Activated naive CD4-positive, alpha-beta T cell treated with anti-CD3 and anti-CD28 coated beads, Interleukin-2, amount 10 ng/mL, durations not matched to agents 7 days and 5 days (primary cell): ENCODE data around the gene CPA2.
A peak's percentile ranks its signal among the peaks of the same experiment; 100 is the strongest.
"Not testable (repeated sequence)": the region's sequence is repeated elsewhere in the genome, so short reads cannot be mapped to it uniquely, and the experiment has no call there.

Source experiments
- CTCF ChIA-PET: fragments of 350-600 bp; sonication (Branson Sonifier 250); formaldehyde crosslinking; loops from one replicate; lab custom pipeline; 2021; ENCODE audit warnings: antibody characterized with exemption; lab: Charles Lee
- DNase-seq: peaks from one replicate; pipeline ENCODE4 v3.0.0-alpha.2; 2020
- H3K27ac Mint-ChIP-seq: one replicate; pipeline ENCODE4 v1.8.0; 2021; ENCODE audit warnings: mild to moderate bottlenecking, moderate library complexity, mixed read lengths
- H3K27me3 Mint-ChIP-seq: one replicate; pipeline ENCODE4 v1.8.0; 2021; ENCODE audit warnings: mild to moderate bottlenecking, mixed read lengths
- H3K36me3 Mint-ChIP-seq: one replicate; pipeline ENCODE4 v1.8.0; 2021; ENCODE audit warnings: mixed read lengths
- H3K4me1 Mint-ChIP-seq: one replicate; pipeline ENCODE4 v1.8.0; 2021; ENCODE audit warnings: mixed read lengths
- H3K4me3 Mint-ChIP-seq: one replicate; pipeline ENCODE4 v1.8.0; 2021; ENCODE audit warnings: mild to moderate bottlenecking, moderate library complexity, mixed read lengths
- H3K9me3 Mint-ChIP-seq: one replicate; pipeline ENCODE4 v1.8.0; 2021; ENCODE audit warnings: mixed read lengths

The CPA2 gene

GRCh38 chr7:130236361-130236760 is 30.3 kb upstream of the CPA2 start:
- CTCF ChIA-PET = interaction anchor here (1.3 kb wide), 1 partner anchor 521 kb away, joined by 3 read pairs; no protein-coding TSS in a partner anchor
- H3K4me1 Mint-ChIP-seq, H3K27ac Mint-ChIP-seq, DNase-seq, H3K9me3 Mint-ChIP-seq, H3K4me3 Mint-ChIP-seq, H3K36me3 Mint-ChIP-seq: not testable (repeated sequence)
- H3K27me3 Mint-ChIP-seq = peaks cover 23% of the 10 kb centered on the region

GRCh38 chr7:130240240-130240639 is 26.4 kb upstream of the CPA2 start:
- DNase-seq = no peak
- Mint-ChIP-seq H3K4me3 (no peak overlapping the region), H3K4me1 (peaks cover 9% of the 10 kb centered on the region), H3K27me3 (peaks cover 28% of the 10 kb centered on the region), H3K36me3 (no peaks in the 10 kb centered on the region), H3K27ac (no peak overlapping the region), H3K9me3 (no peaks in the 10 kb centered on the region)
- CTCF ChIA-PET = interaction anchor here (0.6 to 1.2 kb wide), 4 partner anchors 74 to 692 kb away, joined by 3 to 4 read pairs (median 3); no protein-coding TSS in a partner anchor

- CTCF ChIA-PET = interaction anchor here (0.8 to 3.0 kb wide), 9 partner anchors 17 to 516 kb away, joined by 3 to 12 read pairs (median 3); no protein-coding TSS in a partner anchor
- no peak overlapping the region for H3K27ac Mint-ChIP-seq
- peak; percentile 68 for DNase-seq
- H3K4me1 Mint-ChIP-seq = peaks cover 9% of the 10 kb centered on the region
- H3K27me3 Mint-ChIP-seq = peaks cover 23% of the 10 kb centered on the region
- no peak overlapping the region for H3K4me3 Mint-ChIP-seq
- H3K36me3 Mint-ChIP-seq = no peaks in the 10 kb centered on the region
- H3K9me3 Mint-ChIP-seq = no peaks in the 10 kb centered on the region
Measured at GRCh38 chr7:130242198-130243014, 24.3 kb upstream of the CPA2 start.

GRCh38 chr7:130243486-130243885 is 23.2 kb upstream of the CPA2 start:
- H3K4me3 Mint-ChIP-seq, H3K36me3 Mint-ChIP-seq, H3K27ac Mint-ChIP-seq, H3K4me1 Mint-ChIP-seq, H3K9me3 Mint-ChIP-seq, DNase-seq: not testable (repeated sequence)
- CTCF ChIA-PET = interaction anchor here (0.8 to 3.0 kb wide), 10 partner anchors 30 to 515 kb away, joined by 3 to 12 read pairs (median 3); no protein-coding TSS in a partner anchor
- peaks cover 23% of the 10 kb centered on the region for H3K27me3 Mint-ChIP-seq

GRCh38 chr7:130246491-130246890 is 20.2 kb upstream of the CPA2 start:
- H3K4me1 Mint-ChIP-seq, DNase-seq, H3K36me3 Mint-ChIP-seq, H3K4me3 Mint-ChIP-seq, H3K27ac Mint-ChIP-seq, H3K9me3 Mint-ChIP-seq: not testable (repeated sequence)
- CTCF ChIA-PET = interaction anchor here (0.6 to 1.5 kb wide), 2 partner anchors 217 to 512 kb away, joined by 3 to 4 read pairs; no protein-coding TSS in a partner anchor
- peaks cover 20% of the 10 kb centered on the region for H3K27me3 Mint-ChIP-seq

- H3K4me1 Mint-ChIP-seq, H3K9me3 Mint-ChIP-seq, DNase-seq, H3K36me3 Mint-ChIP-seq, CTCF ChIA-PET, H3K27ac Mint-ChIP-seq, H3K4me3 Mint-ChIP-seq: not testable (repeated sequence)
- H3K27me3 Mint-ChIP-seq = peaks cover 11% of the 10 kb centered on the region
Measured at GRCh38 chr7:130248842-130249241, 17.8 kb upstream of the CPA2 start.

- CTCF ChIA-PET, H3K27ac Mint-ChIP-seq, H3K27me3 Mint-ChIP-seq, DNase-seq, H3K36me3 Mint-ChIP-seq, H3K9me3 Mint-ChIP-seq, H3K4me3 Mint-ChIP-seq, H3K4me1 Mint-ChIP-seq: not testable (repeated sequence)
Measured at GRCh38 chr7:130249626-130250025, 17.0 kb upstream of the CPA2 start.

- Mint-ChIP-seq H3K36me3 (no peaks in the 10 kb centered on the region), H3K27ac (no peak overlapping the region), H3K4me1 (no peaks in the 10 kb centered on the region), H3K9me3 (peaks cover 19% of the 10 kb centered on the region), H3K27me3 (peaks cover 3% of the 10 kb centered on the region), H3K4me3 (no peak overlapping the region)
- CTCF ChIA-PET = no interaction called here
- DNase-seq = no peak
Measured at GRCh38 chr7:130254555-130254954, 12.1 kb upstream of the CPA2 start.

GRCh38 chr7:130256704-130257103 is 10.0 kb upstream of the CPA2 start:
- CTCF ChIA-PET = no interaction called here
- no peak overlapping the region for H3K27ac Mint-ChIP-seq
- H3K4me3 Mint-ChIP-seq = no peak overlapping the region
- peaks cover 3% of the 10 kb centered on the region for H3K27me3 Mint-ChIP-seq
- no peak for DNase-seq
- H3K4me1 Mint-ChIP-seq = no peaks in the 10 kb centered on the region
- no peaks in the 10 kb centered on the region for H3K36me3 Mint-ChIP-seq
- H3K9me3 Mint-ChIP-seq = peaks cover 19% of the 10 kb centered on the region

GRCh38 chr7:130258494-130259078 is 8.1 kb upstream of the CPA2 start:
- CTCF ChIA-PET = no interaction called here
- Mint-ChIP-seq H3K9me3 (peaks cover 16% of the 10 kb centered on the region), H3K27ac (no peak overlapping the region), H3K4me3 (no peak overlapping the region), H3K36me3 (no peaks in the 10 kb centered on the region), H3K27me3 (peaks cover 3% of the 10 kb centered on the region), H3K4me1 (no peaks in the 10 kb centered on the region)
- no peak for DNase-seq

GRCh38 chr7:130262448-130262847 is 4.2 kb upstream of the CPA2 start:
- H3K27me3 Mint-ChIP-seq = peaks cover 10% of the 10 kb centered on the region
- no peak overlapping the region for H3K27ac Mint-ChIP-seq
- peaks cover 7% of the 10 kb centered on the region for H3K9me3 Mint-ChIP-seq
- CTCF ChIA-PET = no interaction called here
- H3K36me3 Mint-ChIP-seq = no peaks in the 10 kb centered on the region
- no peak for DNase-seq
- no peak overlapping the region for H3K4me3 Mint-ChIP-seq
- H3K4me1 Mint-ChIP-seq = no peaks in the 10 kb centered on the region

GRCh38 chr7:130263130-130263529 is 3.5 kb upstream of the CPA2 start:
- no peak for DNase-seq
- Mint-ChIP-seq H3K27ac (no peak overlapping the region), H3K27me3 (peaks cover 13% of the 10 kb centered on the region), H3K4me1 (no peaks in the 10 kb centered on the region), H3K9me3 (peaks cover 6% of the 10 kb centered on the region), H3K36me3 (no peaks in the 10 kb centered on the region), H3K4me3 (no peak overlapping the region)
- CTCF ChIA-PET = no interaction called here

GRCh38 chr7:130266961-130267321 is 278 bp downstream of the CPA2 start:
- CTCF ChIA-PET = no interaction called here

GRCh38 chr7:130268463-130269317 is 2.0 kb downstream of the CPA2 start:
- H3K36me3 Mint-ChIP-seq = no peaks in the 10 kb centered on the region
- no peak for DNase-seq
- no peaks in the 10 kb centered on the region for H3K9me3 Mint-ChIP-seq
- H3K27ac Mint-ChIP-seq = no peak overlapping the region
- CTCF ChIA-PET = no interaction called here
- H3K4me1 Mint-ChIP-seq = peaks cover 6% of the 10 kb centered on the region
- peaks cover 26% of the 10 kb centered on the region for H3K27me3 Mint-ChIP-seq
- no peak overlapping the region for H3K4me3 Mint-ChIP-seq

More at GRCh38 chr7:130266961-130267321, 278 bp downstream of the CPA2 start:
- no peak overlapping the region for H3K27ac Mint-ChIP-seq
- no peaks in the 10 kb centered on the region for H3K9me3 Mint-ChIP-seq
- H3K4me1 Mint-ChIP-seq = no peaks in the 10 kb centered on the region
- DNase-seq = no peak
- peaks cover 13% of the 10 kb centered on the region for H3K27me3 Mint-ChIP-seq
- no peak overlapping the region for H3K4me3 Mint-ChIP-seq
- no peaks in the 10 kb centered on the region for H3K36me3 Mint-ChIP-seq
